ENCODE data around the gene CIAO3. TPM values are rescaled to one million over a fixed set of nuclear protein-coding genes. Genes with fewer than 3 reads are reported as not detected.
A peak's percentile ranks its signal among the peaks of the same experiment; 100 is the strongest.

CIAO3 gene
- polyA plus RNA-seq, 1 donor from 2014 or later, result 57.8 TPM

GRCh38 chr16:704047-704446, 36.8 kb downstream of the CIAO3 start:
- H3K9ac ChIP-seq (ENCODE audit: low read length), result peak overlapping the region; percentile 89

GRCh38 chr16:703406-703805, 37.4 kb downstream of the CIAO3 start:
- no peaks in the 10 kb centered on the region for H3F3A ChIP-seq (ENCODE audit: insufficient read depth, low read length, poor library complexity, severe bottlenecking)
- H3K9ac ChIP-seq (ENCODE audit: low read length), result no peak overlapping the region
- H3K9me2 ChIP-seq (ENCODE audit: insufficient read depth, low read length), result no peaks in the 10 kb centered on the region
- no peaks in the 10 kb centered on the region for H3K9me3 ChIP-seq (ENCODE audit: low read length)
- H3K4me2 ChIP-seq (ENCODE audit: low read length), result no peak overlapping the region
- H2AFZ ChIP-seq (ENCODE audit: low read depth, low read length), result no peak overlapping the region
- H3K79me2 ChIP-seq (replicated peaks; ENCODE audit: insufficient read depth, low read length), result peaks cover 43% of the 10 kb centered on the region
- H3K27me3 ChIP-seq (ENCODE audit: insufficient read depth, low read depth, low read length), result peaks cover 31% of the 10 kb centered on the region
- H4K20me1 ChIP-seq (ENCODE audit: insufficient read depth), result peaks cover 50% of the 10 kb centered on the region
- H3K27ac ChIP-seq (ENCODE audit: low read length), result no peak overlapping the region
- no peaks in the 10 kb centered on the region for H3K36me3 ChIP-seq (ENCODE audit: insufficient read depth, low read length)
- H3K4me3 ChIP-seq (ENCODE audit: low read length), result peak overlapping the region; percentile 96
- TF ChIP-seq TAF1 (IDR thresholded peaks at IDR 0.05; ENCODE audit: low read depth) (no peak), EP300 (conservative IDR thresholded peaks at IDR 0.05; ENCODE audit: poor library complexity, severe bottlenecking) (no peak), EZH2 (IDR thresholded peaks at IDR 0.05; ENCODE audit: borderline replicate concordance, insufficient read depth, low read length, poor library complexity, severe bottlenecking) (no peak), REST (IDR thresholded peaks at IDR 0.05; ENCODE audit: borderline replicate concordance) (no peak), SMC3 (conservative IDR thresholded peaks at IDR 0.05; ENCODE audit: poor library complexity) (no peak), RAD21 (conservative IDR thresholded peaks at IDR 0.05) (no peak), POLR2AphosphoS5 (IDR thresholded peaks at IDR 0.05) (no peak)
- TF ChIP-seq, protein P1, sequence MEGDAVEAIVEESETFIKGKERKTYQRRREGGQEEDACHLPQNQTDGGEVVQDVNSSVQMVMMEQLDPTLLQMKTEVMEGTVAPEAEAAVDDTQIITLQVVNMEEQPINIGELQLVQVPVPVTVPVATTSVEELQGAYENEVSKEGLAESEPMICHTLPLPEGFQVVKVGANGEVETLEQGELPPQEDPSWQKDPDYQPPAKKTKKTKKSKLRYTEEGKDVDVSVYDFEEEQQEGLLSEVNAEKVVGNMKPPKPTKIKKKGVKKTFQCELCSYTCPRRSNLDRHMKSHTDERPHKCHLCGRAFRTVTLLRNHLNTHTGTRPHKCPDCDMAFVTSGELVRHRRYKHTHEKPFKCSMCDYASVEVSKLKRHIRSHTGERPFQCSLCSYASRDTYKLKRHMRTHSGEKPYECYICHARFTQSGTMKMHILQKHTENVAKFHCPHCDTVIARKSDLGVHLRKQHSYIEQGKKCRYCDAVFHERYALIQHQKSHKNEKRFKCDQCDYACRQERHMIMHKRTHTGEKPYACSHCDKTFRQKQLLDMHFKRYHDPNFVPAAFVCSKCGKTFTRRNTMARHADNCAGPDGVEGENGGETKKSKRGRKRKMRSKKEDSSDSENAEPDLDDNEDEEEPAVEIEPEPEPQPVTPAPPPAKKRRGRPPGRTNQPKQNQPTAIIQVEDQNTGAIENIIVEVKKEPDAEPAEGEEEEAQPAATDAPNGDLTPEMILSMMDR (IDR thresholded peaks at IDR 0.05; ENCODE audit: poor library complexity, severe bottlenecking), result no peak

More at GRCh38 chr16:704047-704446, 36.8 kb downstream of the CIAO3 start:
- Histone ChIP-seq H3F3A (ENCODE audit: insufficient read depth, low read length, poor library complexity, severe bottlenecking) (no peaks in the 10 kb centered on the region), H3K9me3 (ENCODE audit: low read length) (no peaks in the 10 kb centered on the region), H3K79me2 (replicated peaks; ENCODE audit: insufficient read depth, low read length) (peaks cover 43% of the 10 kb centered on the region), H3K27ac (ENCODE audit: low read length) (no peak overlapping the region), H2AFZ (ENCODE audit: low read depth, low read length) (no peak overlapping the region), H3K36me3 (ENCODE audit: insufficient read depth, low read length) (no peaks in the 10 kb centered on the region), H3K4me3 (ENCODE audit: low read length) (peak overlapping the region; percentile 96), H3K9me2 (ENCODE audit: insufficient read depth, low read length) (no peaks in the 10 kb centered on the region), H3K4me2 (ENCODE audit: low read length) (peak overlapping the region; percentile 87), H3K27me3 (ENCODE audit: insufficient read depth, low read depth, low read length) (peaks cover 31% of the 10 kb centered on the region), H4K20me1 (ENCODE audit: insufficient read depth) (peaks cover 49% of the 10 kb centered on the region)
- no peak for TF ChIP-seq SMC3 (conservative IDR thresholded peaks at IDR 0.05; ENCODE audit: poor library complexity)
- no peak for TF ChIP-seq EP300 (conservative IDR thresholded peaks at IDR 0.05; ENCODE audit: poor library complexity, severe bottlenecking)
- no peak for TF ChIP-seq EZH2 (IDR thresholded peaks at IDR 0.05; ENCODE audit: borderline replicate concordance, insufficient read depth, low read length, poor library complexity, severe bottlenecking)
- no peak for TF ChIP-seq POLR2AphosphoS5 (IDR thresholded peaks at IDR 0.05)
- TF ChIP-seq REST (IDR thresholded peaks at IDR 0.05; ENCODE audit: borderline replicate concordance), result no peak
- TF ChIP-seq RAD21 (conservative IDR thresholded peaks at IDR 0.05), result no peak
- TF ChIP-seq, protein P1 (IDR thresholded peaks at IDR 0.05; ENCODE audit: poor library complexity, severe bottlenecking), result no peak
- no peak for TF ChIP-seq TAF1 (IDR thresholded peaks at IDR 0.05; ENCODE audit: low read depth)
- TF ChIP-seq MXI1 (conservative IDR thresholded peaks at IDR 0.05; ENCODE audit: poor library complexity, severe bottlenecking), result no peak
